ENCODE data around the gene PPP6R2. TPM values are rescaled to one million over a fixed set of nuclear protein-coding genes. Genes with fewer than 3 reads are reported as not detected.

PPP6R2 gene
- total RNA-seq, 1 donor from 2014 or later = 87.9 TPM

DNA sequence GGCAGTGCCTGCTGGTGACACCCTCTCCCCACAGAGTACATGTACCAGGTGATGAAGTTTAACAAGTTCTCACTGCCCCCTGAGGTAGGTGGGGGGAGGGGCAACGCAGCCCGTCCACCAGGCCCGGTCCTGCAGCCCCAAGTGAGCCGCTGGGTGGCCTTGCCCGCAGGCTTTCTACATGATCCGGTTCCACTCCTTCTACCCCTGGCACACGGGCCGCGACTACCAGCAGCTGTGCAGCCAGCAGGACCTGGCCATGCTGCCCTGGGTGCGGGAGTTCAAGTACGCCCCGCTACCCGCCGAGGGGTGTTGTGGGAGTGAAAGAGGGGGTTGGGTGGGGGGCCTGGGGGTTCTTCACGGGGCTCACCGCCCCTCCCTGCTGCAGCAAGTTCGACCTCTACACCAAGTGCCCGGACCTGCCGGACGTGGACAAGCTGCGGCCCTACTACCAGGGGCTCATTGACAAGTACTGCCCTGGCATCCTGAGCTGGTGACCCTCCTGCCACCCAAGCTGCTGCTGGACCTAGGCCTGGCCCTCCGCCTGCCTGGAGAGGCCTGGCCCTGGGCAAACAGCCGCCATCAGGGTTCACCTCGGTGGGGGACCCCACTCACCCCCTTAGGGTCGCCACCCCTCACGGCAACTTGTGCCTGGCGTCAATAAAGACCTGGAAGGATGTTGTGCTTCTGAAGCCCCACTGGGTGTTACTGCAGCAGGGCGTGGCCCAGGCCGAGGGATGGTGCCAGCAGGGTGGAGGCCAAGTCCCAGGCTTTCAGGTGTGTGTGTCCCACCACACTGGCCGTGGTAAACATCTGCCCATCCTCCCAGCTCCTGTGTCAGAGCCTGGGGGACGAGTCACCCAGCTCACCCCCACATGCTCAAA lies 146.5 kb downstream of the PPP6R2 start:
- TF ChIP-seq, protein P1, sequence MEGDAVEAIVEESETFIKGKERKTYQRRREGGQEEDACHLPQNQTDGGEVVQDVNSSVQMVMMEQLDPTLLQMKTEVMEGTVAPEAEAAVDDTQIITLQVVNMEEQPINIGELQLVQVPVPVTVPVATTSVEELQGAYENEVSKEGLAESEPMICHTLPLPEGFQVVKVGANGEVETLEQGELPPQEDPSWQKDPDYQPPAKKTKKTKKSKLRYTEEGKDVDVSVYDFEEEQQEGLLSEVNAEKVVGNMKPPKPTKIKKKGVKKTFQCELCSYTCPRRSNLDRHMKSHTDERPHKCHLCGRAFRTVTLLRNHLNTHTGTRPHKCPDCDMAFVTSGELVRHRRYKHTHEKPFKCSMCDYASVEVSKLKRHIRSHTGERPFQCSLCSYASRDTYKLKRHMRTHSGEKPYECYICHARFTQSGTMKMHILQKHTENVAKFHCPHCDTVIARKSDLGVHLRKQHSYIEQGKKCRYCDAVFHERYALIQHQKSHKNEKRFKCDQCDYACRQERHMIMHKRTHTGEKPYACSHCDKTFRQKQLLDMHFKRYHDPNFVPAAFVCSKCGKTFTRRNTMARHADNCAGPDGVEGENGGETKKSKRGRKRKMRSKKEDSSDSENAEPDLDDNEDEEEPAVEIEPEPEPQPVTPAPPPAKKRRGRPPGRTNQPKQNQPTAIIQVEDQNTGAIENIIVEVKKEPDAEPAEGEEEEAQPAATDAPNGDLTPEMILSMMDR (IDR thresholded peaks at IDR 0.05; ENCODE audit: unreplicated experiment) = no peak
- no peak overlapping the region for H3K27ac Mint-ChIP-seq
- no peaks in the 10 kb centered on the region for H3K4me1 Mint-ChIP-seq (ENCODE audit: low read depth)
- no peak overlapping the region for H3K4me3 Mint-ChIP-seq (ENCODE audit: low read depth)
- no peaks in the 10 kb centered on the region for H3K9me3 Mint-ChIP-seq (ENCODE audit: low read depth)
- H3K36me3 Mint-ChIP-seq (ENCODE audit: insufficient read depth) = no peaks in the 10 kb centered on the region
- no peak for DNase-seq (ENCODE audit: low spot score, unreplicated experiment)
- H3K27me3 Mint-ChIP-seq = peaks cover 26% of the 10 kb centered on the region

DNA sequence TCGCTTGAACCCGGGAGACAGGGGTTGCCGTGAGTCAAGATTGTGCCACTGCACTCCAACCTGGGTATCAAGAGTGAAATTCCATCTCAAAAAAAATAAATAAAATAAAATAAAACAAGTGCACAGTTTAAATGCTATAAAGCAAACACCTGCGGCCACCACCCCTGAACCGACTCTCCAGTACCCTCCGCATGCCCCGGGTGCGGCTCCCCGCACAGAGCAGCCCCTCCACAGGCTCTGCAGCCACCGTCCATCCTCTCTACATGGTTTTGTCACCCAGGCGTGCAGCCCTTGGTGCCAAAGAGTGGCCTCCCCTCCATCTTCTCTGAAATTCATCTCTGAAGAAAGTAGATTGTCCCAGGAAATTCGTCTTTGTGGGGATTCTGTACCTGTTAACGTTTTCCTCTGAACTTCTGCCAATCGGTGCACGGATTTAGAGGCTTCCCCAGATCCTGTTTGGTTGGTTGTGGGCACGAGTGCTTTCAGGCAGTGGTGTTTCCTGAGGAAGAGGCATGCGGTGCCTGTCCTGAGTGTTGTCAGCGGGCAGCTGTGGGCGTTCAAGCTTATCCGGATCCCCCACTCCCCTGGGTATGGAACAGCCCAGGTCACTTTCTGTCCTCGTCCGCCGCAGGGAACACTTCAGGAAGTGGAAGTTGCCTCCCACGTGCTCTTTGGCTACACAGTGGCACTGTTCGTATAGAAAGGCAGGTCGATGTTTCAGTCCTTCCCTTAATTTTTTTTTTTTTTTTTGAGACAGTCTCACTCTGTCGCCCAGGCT lies 147.6 kb downstream of the PPP6R2 start:
- Mint-ChIP-seq H3K4me3 (ENCODE audit: low read depth) (no peak overlapping the region), H3K4me1 (ENCODE audit: low read depth) (no peaks in the 10 kb centered on the region), H3K27me3 (peaks cover 23% of the 10 kb centered on the region), H3K36me3 (ENCODE audit: insufficient read depth) (no peaks in the 10 kb centered on the region), H3K9me3 (ENCODE audit: low read depth) (no peaks in the 10 kb centered on the region), H3K27ac (no peak overlapping the region)
- DNase-seq (ENCODE audit: low spot score, unreplicated experiment) = no peak
- TF ChIP-seq, protein P1 (IDR thresholded peaks at IDR 0.05; ENCODE audit: unreplicated experiment) = no peak

Other genes with a start within 250 kb of the PPP6R2 start
- gene PANX2, start 172.6 kb upstream of the PPP6R2 start, total RNA-seq = 6.2 and 6.3 TPM in 2 replicates
- 39.4 and 42.1 TPM in 2 replicates for gene TRABD, start 157.4 kb upstream of the PPP6R2 start, total RNA-seq
- 24.3 and 24.7 TPM in 2 replicates for gene SELENOO, start 142.3 kb upstream of the PPP6R2 start, total RNA-seq
- gene TUBGCP6, start 98.3 kb upstream of the PPP6R2 start, total RNA-seq = 62.0 and 70.9 TPM in 2 replicates
- gene HDAC10, start 92.1 kb upstream of the PPP6R2 start, total RNA-seq = 73.8 and 81.5 TPM in 2 replicates
- 53.7 and 54.6 TPM in 2 replicates for gene MAPK12, start 81.6 kb upstream of the PPP6R2 start, total RNA-seq
- gene MAPK11, start 72.9 kb upstream of the PPP6R2 start, total RNA-seq = 2.3 and 2.7 TPM in 2 replicates
- gene PLXNB2, start 35.7 kb upstream of the PPP6R2 start, total RNA-seq = 178 and 182 TPM in 2 replicates
- 35.1 and 36.4 TPM in 2 replicates for gene DENND6B, start 16.3 kb upstream of the PPP6R2 start, total RNA-seq
- gene SBF1, start 131.7 kb downstream of the PPP6R2 start, total RNA-seq = 86.3 and 96.5 TPM in 2 replicates
- 2.9 and 3.2 TPM in 2 replicates for gene ADM2, start 138.2 kb downstream of the PPP6R2 start, total RNA-seq
- gene MIOX, start 143.5 kb downstream of the PPP6R2 start, total RNA-seq = 0.69 and 0.98 TPM in 2 replicates
- gene LMF2, start 164.4 kb downstream of the PPP6R2 start, total RNA-seq = 59.0 and 65.5 TPM in 2 replicates
- 61.6 and 66.5 TPM in 2 replicates for gene NCAPH2, start 164.9 kb downstream of the PPP6R2 start, total RNA-seq
- 3.7 TPM in 1 of 2 replicates, not detected in the other for gene SCO2, start 182.3 kb downstream of the PPP6R2 start, total RNA-seq
- gene TYMP, start 186.7 kb downstream of the PPP6R2 start, total RNA-seq = 1.6 and 2.0 TPM in 2 replicates
- not detected in 2 replicates for gene KLHDC7B, start 202.6 kb downstream of the PPP6R2 start, total RNA-seq
- not detected in 2 replicates for gene SYCE3, start 219.6 kb downstream of the PPP6R2 start, total RNA-seq
- 129 and 136 TPM in 2 replicates for gene CPT1B, start 235.1 kb downstream of the PPP6R2 start, total RNA-seq
- gene CHKB, start 239.5 kb downstream of the PPP6R2 start, total RNA-seq = 124 and 132 TPM in 2 replicates